Forelimb muscle (tissue), 1 donor: Measurements from ENCODE around the gene IL21R. TPM values are rescaled to one million over a fixed set of nuclear protein-coding genes. Genes with fewer than 3 reads are reported as not detected.
"Not testable (repeated sequence)": the region's sequence is repeated elsewhere in the genome, so short reads cannot be mapped to it uniquely, and the experiment has no call there.

ENCODE experiments used
- DNase-seq: peaks from one replicate; pipeline ENCODE4 v3.0.0-alpha.2; 2013; ENCODE audit warnings: low read depth
- polyA plus RNA-seq: library from polyadenylated mRNA; unstranded; fragments of 120-200 nt; gene quantifications from one replicate; pipeline ENCODE4 v1.2.1, GENCODE V29; 2013; ENCODE audit not compliant: insufficient read length

The IL21R gene
- polyA plus RNA-seq, 1 donor, result 0.20 TPM

DNA sequence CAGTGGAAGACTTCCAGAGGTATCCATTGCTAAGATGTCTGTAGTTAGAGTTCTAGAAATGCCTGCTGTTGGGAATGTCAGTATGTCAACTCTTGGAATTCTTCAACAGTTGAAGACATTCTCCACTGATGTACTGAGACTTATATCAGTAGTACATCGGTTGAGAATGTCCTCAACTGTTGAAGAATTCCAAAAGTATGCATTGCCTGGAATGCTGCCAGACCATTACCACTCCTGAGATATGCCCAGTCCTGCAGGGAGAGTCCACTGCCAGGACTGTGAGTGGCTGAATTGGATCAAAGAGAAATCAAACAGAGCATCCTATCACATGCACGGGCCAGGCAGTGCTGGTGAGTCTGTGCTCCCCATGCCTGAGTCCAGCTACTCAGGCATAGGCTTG lies 42.0 kb downstream of the IL21R start:
- DNase-seq, result no peak

DNA sequence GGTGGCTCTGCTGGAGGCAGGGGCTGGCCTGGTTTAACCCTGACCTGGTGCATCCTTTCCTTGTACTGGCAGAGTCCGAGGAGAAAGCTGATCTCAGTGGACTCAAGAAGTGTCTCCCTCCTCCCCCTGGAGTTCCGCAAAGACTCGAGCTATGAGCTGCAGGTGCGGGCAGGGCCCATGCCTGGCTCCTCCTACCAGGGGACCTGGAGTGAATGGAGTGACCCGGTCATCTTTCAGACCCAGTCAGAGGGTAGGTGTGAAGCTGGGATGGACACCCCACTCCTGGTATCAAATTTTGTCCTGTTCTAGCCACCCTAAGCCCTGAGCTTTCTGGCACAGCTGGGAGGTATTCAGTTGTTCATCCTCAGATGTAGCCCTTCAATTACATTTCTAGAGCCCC lies 42.5 kb downstream of the IL21R start:
- DNase-seq, result no peak

DNA sequence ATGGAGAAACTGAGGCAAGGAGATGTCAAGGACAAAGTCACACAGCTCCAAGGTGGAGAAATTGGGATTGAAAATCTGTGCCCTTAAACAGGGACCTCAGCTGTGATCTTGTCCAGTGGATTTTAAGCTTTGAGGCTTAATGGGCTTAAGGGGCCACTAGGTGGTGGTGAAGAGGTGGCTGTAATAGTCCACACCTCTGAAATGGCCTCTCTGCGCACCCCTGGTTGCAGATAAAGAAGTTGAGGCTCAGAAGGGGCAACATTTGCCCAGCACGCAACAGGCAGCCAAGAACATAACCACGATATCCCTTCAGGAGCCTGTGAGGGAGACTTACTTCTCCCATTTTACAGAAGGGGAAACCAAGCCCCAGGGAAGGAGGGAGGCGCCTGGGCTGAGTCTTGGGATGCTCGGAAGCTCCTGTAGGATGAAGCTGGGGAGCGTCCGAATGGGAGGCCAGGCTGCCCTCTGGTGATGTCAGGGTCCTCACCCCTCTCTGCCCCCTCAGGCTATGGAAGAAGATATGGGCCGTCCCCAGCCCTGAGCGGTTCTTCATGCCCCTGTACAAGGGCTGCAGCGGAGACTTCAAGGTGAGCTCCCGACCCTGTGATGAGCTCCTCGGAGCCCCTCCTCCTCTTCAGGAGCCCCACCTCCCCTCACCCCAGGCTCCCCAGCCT lies 43.7 kb downstream of the IL21R start:
- no peak for DNase-seq

DNA sequence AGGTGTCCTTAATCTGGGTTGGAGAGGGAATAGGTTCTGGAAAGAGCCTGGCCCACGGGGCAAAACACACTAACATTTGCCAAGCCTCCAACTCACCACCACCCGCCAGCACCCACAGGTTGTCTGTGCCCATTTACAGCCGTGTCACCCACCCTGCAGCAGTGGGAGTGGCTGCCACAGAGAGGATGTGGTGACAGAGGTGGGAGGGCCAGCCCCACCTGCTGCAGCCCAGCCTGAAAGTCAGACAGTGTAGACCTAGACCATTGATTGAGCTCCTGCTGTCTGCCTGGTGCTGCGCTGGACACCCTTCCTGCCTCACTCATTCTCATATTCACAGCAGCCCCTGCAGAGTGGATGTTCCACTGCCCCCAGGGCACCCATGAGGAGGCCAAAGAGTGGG lies 44.7 kb downstream of the IL21R start:
- no peak for DNase-seq

DNA sequence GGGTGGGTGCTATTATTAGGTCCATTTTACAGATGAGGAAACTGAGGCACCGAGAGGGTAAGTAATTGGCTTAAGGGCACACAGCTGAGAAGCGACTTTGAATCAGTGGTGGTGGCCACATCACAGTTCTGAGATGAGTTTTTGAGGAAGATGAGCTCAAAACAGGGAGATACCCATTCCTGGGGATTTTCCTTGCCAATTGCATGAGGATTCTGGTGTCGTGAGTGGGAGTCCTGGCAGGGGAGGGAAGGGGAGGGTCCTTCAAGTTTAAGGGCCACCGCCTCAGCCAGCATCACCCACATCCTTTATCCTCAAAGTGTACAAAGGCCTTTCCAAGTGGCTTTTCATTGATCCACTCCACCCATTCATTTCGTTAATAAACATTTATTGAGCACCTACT lies 45.3 kb downstream of the IL21R start:
- no peak for DNase-seq

DNA sequence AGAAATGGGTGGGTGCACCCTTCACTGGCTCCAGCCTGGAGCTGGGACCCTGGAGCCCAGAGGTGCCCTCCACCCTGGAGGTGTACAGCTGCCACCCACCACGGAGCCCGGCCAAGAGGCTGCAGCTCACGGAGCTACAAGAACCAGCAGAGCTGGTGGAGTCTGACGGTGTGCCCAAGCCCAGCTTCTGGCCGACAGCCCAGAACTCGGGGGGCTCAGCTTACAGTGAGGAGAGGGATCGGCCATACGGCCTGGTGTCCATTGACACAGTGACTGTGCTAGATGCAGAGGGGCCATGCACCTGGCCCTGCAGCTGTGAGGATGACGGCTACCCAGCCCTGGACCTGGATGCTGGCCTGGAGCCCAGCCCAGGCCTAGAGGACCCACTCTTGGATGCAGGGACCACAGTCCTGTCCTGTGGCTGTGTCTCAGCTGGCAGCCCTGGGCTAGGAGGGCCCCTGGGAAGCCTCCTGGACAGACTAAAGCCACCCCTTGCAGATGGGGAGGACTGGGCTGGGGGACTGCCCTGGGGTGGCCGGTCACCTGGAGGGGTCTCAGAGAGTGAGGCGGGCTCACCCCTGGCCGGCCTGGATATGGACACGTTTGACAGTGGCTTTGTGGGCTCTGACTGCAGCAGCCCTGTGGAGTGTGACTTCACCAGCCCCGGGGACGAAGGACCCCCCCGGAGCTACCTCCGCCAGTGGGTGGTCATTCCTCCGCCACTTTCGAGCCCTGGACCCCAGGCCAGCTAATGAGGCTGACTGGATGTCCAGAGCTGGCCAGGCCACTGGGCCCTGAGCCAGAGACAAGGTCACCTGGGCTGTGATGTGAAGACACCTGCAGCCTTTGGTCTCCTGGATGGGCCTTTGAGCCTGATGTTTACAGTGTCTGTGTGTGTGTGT lies 46.8 kb downstream of the IL21R start:
- no peak for DNase-seq

DNA sequence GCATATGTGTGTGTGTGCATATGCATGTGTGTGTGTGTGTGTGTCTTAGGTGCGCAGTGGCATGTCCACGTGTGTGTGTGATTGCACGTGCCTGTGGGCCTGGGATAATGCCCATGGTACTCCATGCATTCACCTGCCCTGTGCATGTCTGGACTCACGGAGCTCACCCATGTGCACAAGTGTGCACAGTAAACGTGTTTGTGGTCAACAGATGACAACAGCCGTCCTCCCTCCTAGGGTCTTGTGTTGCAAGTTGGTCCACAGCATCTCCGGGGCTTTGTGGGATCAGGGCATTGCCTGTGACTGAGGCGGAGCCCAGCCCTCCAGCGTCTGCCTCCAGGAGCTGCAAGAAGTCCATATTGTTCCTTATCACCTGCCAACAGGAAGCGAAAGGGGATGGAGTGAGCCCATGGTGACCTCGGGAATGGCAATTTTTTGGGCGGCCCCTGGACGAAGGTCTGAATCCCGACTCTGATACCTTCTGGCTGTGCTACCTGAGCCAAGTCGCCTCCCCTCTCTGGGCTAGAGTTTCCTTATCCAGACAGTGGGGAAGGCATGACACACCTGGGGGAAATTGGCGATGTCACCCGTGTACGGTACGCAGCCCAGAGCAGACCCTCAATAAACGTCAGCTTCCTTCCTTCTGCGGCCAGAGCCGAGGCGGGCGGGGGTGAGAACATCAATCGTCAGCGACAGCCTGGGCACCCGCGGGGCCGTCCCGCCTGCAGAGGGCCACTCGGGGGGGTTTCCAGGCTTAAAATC lies 47.6 kb downstream of the IL21R start:
- no peak for DNase-seq

DNA sequence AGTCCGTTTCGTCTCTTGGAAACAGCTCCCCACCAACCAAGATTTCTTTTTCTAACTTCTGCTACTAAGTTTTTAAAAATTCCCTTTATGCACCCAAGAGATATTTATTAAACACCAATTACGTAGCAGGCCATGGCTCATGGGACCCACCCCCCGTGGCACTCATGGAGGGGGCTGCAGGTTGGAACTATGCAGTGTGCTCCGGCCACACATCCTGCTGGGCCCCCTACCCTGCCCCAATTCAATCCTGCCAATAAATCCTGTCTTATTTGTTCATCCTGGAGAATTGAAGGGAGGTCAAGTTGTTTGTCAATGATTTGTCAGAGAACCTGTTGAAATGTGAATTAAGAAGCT lies 48.2 kb downstream of the IL21R start:
- DNase-seq, result no peak

DNA sequence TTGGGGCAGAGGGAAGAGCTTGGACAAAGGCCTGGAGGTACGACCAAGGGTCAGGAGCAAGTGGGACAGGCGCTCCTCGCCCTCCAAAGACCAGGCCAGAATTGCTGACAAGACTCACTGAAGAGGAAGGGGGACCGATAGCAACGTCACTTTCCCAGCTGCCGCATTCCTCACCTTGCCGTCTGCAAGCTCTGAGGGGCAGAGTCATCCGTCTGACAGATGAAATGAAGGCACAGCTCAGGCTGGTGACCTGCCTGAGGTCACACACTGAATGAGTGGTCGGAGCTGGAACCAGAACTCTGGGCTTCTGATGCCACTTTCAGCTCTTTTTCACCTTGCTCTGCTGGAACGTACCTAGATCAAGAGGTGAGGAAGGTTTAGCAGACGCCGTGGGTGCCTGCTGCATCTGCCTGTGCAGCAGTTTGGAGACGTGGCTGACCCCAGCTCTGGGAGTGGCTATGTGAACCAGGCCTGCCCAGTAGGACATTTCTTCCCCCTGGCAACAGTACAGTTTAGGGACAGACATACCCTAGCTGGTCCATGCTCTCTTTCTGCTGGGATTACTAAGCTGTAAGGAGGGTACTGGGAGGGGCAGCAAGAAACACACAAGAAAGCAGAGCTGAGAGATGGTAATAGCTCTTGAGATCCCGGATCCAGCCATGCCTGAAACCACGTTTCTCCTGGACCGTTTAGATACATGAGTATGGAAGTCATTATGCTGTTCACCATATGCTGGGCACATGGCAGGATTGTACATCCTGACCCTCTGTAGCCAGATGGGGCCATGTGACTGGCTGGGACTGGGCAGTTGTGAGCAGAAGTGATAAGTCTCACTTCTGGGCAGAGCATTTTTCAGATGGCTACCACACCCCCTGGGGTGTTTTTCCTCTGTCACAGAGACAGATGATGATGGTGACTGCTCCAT lies 50.9 kb downstream of the IL21R start:
- DNase-seq, result no peak

DNA sequence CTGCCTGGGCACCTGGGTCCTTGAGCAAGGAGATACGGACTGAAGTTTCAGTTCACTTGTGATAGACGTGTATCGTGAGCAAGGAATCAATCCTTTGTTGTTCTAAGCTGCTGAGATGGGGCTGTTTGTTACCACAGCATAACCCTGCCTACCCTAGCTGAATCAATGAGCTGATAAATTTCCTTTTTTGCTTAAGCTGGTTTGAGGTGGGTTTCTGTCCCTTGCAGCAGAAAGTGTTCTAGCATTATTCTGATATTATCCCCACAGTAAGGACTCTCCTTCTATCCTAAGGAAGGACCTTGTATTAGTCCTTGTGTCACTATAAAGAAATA lies 51.5 kb downstream of the IL21R start:
- no peak for DNase-seq

DNA sequence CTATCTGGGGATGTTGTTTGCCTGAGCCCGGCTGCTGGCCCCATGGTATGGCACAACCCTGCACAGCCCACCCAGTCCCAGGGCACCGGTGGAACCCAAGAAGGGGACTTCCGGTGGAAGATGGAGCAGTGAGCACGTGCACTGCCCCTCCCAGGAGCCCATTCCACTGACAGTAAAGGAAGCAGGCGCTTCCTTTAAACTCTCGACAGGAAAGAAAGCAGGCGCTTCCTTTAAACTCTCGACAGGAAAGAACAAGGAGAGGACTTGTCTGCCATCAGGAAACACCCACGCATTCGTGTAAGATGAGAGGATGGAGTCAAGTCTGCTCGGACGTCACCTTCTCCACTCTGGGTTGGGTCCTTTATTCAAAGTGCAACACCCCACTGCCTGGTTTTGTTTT lies 53.7 kb downstream of the IL21R start:
- no peak for DNase-seq

DNA sequence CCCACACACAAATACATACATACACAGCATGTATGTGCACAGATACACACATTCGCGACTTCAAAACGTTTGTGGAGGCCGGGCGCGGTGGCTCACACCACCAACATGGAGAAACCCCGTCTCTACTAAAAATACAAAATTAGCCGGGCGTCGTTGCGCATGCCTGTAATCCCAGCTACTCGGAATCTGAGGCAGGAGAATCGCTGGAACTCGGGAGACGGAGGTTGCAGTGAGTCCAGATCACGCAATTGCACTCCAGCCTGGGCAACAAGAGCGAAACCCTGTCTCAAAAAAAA lies 55.6 kb downstream of the IL21R start:
- DNase-seq, result not testable (repeated sequence)

DNA sequence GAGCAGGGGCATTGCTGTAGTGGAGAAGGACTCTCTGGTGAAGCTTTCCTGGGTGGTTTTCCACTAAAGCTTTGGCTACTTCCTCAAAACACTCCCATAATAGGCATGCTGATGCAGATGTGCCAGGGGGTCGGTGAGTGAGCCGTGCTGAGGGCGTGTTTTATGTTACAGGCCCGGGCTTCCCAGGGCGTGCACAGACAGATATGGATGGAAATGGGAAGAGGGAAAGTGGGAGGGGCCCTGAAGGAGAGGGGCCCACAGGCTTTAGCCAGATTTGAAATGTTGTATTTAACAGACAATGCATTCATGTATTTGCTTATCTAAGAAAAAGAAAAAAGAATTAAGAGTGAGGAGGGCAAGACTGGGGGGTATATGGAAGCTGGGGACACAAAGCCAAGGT lies 56.3 kb downstream of the IL21R start:
- DNase-seq, result no peak

DNA sequence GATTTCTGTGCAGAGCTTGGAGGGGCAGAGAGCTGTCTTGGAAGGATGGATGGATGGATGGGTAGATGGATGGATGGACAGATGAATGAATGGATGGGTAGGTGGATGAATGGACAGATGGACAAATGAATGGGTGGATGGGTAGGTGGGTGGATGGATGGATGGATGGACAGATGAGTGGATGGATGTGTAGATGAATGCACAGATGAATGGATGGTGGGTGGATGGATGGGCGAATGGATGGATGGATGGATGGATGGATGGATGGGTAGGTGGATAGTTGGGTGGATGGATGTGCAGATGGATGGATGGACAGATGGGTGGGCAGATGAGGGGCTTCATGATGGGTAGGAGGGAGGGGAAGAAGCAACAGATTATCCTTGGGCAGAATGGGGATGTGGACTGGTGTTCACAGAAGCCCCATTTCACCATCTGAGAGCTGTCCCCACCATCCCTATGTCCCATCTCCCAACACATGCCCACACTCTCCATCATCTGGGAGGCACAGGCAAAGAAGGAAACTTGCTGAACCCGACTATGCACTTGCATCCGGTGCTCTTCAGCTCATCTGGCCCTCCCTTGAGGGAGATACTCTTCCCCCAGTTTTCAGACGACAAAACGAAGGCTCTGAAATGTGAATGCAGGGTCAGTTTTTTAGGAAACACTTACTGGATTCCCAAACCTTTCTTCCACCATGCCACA lies 57.2 kb downstream of the IL21R start:
- no peak for DNase-seq

DNA sequence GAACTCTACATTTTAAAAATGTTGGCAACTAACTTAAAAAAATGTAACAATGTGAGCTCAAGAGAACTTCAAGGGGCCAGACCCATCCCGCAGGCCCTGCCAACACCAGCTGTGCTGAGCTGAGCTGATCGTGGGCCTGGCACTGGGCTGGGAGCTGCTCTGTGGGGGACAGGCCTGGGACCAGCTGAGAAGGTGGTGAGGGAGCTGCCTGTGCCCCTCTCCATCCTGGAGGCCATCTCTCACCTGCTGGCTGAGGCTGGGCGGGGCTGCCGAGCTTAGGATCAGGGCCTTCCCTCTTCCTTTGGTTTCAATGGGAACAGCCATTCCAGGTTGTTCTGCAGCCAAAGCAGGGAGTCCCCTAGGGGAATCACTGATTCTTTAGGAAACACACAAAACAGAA lies 58.2 kb downstream of the IL21R start:
- no peak for DNase-seq

DNA sequence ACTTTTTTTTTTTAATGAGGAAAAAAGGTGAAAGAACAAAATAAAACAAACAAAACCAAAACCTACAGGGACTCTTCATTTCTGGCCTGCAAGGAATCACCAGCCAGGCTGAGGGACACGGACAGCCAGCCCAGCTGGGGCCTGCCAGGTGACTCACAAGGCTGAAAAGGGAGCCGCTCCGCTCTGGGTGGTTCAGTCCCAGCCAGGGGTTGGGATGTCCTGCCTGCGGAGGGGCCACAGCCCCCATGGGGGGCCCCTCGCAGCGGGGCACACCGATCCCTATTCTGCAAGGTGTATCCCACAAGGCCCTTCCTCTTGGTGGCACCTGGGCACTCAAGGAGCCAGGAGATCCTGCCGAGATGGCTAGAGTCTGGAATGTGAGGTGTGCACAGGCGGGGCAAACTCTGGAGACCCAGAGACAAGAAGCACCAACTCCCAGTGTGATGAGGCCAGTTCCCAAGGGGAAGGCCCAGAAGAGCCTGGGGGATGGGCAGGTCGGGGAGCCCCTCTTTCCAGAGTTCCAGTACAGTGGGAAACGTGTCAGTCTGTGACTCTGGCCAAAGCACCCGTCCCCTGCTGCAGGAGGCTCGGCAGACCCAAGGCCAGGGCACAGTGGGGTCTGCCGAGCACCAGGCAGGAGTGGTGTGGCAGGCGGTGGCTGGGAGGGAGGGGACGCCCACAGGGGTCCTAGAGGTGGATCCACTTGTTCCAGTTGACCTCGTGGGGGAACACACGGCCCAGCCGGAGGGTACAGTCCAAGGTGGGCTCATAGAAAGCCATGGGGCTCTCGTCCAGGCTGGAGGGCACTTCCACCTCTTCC lies 58.9 kb downstream of the IL21R start:
- no peak for DNase-seq

DNA sequence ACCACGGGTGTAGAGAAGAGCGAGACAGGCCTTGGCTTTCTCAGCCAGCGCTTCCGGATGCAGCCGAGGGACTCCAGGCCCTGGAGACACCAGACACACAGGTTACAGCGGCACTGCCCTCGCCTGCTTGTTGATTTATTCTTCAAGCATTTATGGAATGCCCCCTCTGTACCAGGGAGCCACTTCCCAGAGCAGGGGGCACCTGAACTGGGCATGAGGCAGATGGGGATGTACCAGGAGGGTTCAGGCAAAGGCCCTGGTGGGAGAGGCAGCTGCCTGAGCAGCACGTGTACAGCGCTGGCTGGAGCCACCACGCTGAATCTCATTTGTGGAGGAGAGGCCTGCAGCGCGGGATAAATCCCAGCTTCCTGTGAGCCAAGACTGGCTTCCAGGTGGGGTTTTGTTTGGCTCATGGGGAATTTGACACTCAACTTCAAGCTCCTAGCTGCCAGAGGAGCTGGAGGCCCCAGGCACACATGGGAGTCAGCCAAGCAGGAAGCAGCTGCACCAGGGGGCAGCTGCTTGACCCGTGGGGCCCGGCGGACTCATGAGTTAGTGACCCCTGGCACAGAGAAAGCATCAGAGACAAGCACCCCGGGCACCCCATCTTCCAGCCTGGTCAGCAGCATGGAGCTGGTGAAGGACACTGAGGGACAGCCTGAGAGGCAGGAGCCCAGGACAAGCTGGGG lies 59.7 kb downstream of the IL21R start:
- DNase-seq, result no peak

DNA sequence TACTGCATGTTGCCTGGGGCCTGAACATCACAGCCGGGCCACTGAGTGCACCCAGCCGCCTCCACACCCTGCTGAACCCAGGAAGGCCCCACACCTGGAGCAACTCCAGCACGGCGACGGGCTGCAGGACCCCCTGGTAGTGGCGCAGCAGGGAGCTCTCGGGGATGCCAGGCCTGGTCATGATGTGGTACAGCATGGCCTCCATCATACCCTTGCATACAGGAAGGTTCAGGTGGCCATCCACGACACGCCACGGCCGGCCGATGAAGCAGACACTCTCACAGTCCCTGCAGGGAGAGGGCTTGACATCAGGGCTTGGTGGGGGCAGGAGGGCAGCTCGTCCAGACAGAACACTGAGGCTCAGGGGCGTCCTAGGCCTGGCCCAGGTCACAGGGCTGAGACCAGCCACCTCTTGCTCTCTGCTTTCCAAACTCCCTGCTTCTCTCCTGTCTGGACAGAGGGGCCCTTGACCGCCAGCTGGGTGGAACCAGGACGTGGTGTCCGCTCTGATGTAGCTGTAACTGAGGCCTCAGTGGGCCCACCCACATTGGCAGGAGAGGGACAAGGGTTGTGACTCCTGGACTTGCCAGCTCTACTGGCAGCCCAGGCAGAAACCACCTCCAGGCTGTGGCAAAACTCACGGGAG lies 60.3 kb downstream of the IL21R start:
- DNase-seq, result no peak
